NOMO-1 treated with DMSO at 0.1 percent for 48 hours (cell line): ENCODE measurements around the gene ISYNA1.
A peak's percentile ranks its signal among the peaks of the same experiment; 100 is the strongest.

Experiments
- DNase-seq: peaks from one replicate; lab custom pipeline; 2025; ENCODE audit not compliant: unreplicated experiment; lab: John Stamatoyannopoulos, UW

ISYNA1 gene

DNA sequence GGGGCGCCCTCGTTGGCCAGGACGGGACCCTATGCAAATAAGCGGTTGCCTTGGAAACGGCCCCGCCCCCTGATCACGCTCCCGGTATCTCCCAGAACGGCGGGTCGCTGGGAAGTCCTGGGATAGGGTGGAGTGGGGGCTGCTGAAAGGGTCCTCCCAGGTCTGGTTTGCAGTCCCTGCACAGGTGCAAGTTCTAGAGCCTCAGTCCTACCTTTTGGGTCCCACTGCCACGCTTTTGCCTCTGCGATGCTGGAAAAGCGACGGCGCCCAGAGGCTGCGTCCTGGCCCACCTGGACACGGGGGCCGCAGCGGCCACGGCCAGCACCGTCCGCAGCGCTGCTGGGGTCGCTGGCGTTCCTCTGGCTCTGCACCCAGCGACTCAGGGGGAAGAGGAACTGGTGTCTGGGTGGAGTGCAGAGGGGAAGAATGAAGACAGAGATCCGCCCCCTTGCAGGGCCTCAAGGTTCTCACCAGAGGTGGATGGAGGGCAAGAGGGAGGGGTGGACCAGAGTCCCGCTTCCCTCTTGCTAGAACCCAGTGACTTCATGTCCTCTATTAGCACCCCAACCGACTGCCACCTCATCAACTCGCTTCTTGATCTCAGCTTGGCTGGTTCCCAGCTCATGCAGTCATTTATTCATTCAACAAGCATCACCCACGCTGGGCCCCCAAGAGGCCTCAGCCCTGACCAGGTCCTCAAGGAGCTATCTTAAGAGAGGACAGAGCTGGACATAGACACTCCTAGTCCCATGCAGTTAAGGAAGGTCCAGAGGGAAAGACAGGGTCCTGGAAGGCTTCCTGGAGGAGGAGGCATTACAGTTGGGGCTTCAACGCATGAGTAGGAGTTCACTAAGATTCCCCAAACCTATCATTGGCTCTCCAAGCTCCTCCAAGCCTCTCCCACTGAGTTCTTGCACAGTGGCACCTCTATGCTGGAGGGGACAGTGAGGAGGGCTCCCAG, 40.4 kb downstream of the ISYNA1 start, which contains the start of gene LRRC25:
Gene LRRC25 (minus strand): TSS at position 381 of the 961 bp plus-strand sequence. CDS start 659 bp downstream, outside the sequence.
- peak; percentile 98 for DNase-seq

GRCh38 chr19:18396471-18397241, 41.3 kb downstream of the ISYNA1 start:
- peak; percentile 26 for DNase-seq

- peak; percentile 56 for DNase-seq
Observed at GRCh38 chr19:18393836-18394235, 44.1 kb downstream of the ISYNA1 start.

GRCh38 chr19:18392926-18393325, 45.0 kb downstream of the ISYNA1 start:
- DNase-seq: no peak

DNA sequence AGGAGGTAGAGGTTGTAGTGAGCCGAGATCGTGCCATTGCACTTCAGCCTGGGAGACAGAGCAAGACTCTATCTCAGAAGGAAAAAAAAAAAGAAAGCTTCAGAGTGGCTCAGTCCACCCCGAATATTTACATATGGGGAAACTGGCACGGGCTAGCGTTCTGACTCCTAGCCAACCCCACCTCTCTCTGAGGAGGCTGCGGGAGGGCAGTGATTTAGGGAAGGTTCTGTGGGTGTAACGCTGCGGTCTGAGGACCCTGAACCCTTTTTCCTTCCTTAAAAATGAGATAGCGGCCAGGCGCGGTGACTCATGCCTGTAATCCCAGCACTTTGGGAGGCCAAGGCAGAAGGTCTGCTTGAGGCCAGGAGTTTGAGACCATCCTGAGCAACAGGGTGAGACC, 45.5 kb downstream of the ISYNA1 start:
- peak; percentile 91 for DNase-seq

DNA sequence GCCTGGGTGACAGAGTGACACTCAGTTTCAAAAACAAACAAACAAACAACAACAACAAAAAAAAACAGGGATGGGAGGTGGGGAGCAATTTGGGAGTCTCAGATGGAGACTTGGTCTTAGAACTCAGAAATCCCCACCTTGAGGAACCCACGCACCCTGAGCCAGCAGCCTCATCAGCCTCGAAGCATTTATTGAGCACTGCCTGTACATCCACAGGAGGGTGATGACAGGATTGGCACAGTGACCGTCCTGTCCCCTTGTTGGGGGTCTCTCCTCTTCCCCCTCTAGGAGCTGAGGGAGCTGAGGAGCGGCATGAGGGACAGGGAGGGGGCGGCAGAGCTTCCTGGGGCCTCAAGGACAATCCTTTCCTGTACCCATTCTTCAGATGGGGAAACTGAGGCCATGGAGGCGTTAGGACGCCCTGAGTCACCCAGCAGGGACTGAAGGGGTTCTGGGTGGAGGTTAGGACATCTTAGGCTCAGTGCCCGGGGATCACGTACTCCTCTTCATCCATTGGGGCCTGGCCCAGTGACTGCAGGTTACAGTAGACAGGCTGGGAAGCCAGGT, 46.3 kb downstream of the ISYNA1 start:
- DNase-seq: no peak

- DNase-seq: no peak
Observed at GRCh38 chr19:18390065-18390907, 47.6 kb downstream of the ISYNA1 start.

- no peak for DNase-seq
Observed at GRCh38 chr19:18389726-18390064, 48.2 kb downstream of the ISYNA1 start.

DNA sequence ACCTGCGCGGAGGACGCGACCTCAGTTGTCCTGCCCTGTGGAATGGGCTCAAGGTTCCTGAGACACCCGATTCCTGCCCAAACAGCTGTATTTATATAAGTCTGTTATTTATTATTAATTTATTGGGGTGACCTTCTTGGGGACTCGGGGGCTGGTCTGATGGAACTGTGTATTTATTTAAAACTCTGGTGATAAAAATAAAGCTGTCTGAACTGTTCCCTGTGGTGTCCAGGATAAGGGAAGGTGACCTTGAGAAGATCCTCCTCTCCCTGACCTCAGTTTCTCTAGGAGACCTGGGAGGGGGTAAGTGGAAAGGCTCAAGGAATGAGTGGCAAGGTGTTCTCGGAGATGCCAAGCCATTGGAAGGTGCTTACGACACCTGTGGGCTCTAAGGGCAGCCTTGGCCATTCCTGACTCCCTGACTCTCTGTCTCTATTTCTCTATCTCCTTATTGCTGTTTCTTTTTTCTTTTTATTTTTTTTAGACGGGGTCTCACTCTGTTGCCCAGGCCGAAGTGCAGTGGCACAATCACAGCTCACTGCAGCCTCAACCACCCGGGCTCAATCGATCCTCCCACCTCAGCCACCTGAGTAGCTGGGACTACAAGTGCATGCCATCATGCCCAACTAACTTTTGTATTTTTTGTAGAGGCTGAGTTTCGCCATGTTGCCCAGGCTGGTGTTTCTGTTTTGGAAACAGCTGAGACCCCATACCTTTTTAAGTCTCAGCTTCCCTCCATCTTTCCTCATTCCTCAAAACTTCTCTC, 48.8 kb downstream of the ISYNA1 start:
- DNase-seq: no peak

DNA sequence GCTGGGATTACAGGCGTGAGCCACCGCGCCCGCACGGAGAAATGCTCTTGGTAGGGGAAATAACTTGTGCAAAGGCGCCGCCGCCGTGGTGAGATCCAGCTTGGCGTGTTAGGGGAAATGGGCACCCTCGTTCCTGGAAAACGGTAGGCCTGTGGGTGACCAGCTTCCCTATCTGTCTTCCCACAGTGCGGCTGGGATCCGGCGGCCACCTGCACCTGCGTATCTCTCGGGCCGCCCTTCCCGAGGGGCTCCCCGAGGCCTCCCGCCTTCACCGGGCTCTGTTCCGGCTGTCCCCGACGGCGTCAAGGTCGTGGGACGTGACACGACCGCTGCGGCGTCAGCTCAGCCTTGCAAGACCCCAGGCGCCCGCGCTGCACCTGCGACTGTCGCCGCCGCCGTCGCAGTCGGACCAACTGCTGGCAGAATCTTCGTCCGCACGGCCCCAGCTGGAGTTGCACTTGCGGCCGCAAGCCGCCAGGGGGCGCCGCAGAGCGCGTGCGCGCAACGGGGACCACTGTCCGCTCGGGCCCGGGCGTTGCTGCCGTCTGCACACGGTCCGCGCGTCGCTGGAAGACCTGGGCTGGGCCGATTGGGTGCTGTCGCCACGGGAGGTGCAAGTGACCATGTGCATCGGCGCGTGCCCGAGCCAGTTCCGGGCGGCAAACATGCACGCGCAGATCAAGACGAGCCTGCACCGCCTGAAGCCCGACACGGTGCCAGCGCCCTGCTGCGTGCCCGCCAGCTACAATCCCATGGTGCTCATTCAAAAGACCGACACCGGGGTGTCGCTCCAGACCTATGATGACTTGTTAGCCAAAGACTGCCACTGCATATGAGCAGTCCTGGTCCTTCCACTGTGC, 49.6 kb downstream of the ISYNA1 start:
- peak; percentile 70 for DNase-seq

GRCh38 chr19:18386543-18387271, 51.2 kb downstream of the ISYNA1 start:
- DNase-seq: no peak

GRCh38 chr19:18385675-18386542, 52.0 kb downstream of the ISYNA1 start, which contains the start of gene GDF15:
GDF15 (plus strand) TSS chr19:18386158; CDS start chr19:18386190, 32 bp downstream.
- DNase-seq: no peak

DNA sequence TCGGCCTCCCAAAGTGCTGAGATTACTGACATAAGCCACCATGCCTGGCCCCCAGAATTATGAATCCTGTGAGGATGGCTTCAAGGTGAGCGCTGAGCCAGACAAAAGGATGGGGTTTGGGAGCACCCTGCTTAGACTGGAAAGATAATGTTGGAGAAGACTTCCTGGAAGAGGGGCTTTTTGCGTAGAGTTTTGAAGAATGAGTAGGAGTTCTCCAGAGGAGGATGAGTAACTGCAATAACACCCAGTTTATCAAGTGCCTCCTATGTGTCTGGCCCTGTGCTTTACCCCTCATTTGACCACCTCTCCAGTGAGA, 52.6 kb downstream of the ISYNA1 start:
- no peak for DNase-seq

DNA sequence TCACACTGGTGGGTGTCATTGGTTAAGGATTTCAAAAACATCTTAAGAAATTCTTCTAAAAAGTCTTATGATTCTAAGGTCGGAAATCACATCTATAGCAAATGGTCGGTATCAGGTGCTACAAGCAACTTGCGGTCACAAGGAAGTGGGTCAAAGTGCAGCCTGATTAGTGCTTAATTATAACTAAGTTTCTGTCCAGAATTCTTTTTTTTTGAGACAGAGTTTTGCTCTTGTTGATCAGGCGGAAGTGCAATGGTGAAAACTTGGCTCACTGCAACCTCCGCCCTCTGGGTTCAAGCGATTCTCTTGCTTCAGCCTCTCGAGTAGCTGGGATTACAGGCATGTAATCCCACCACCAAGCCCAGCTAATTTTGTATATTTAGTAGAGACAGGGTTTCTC, 53.2 kb downstream of the ISYNA1 start:
- DNase-seq: no peak
